Natural killer cell (primary cell): ENCODE data around the gene CBFA2T3. TPM values are rescaled to one million over a fixed set of nuclear protein-coding genes. Genes with fewer than 3 reads are reported as not detected.

Source experiments
- ATAC-seq, 3 donors: fragments of 150-1000 bp in 2 of 3; fragments of 200-7000 bp in 1 of 3; cut with Tn5 transposase; 1 replicate in 1 of 3; 2 replicates in 2 of 3; pipeline ENCODE4 v1.10.0; 2021; ENCODE audit warnings: mild to moderate bottlenecking in 2 of 3, moderate library complexity in 2 of 3
- DNase-seq, 2 donors: peaks; one replicate each; pipeline versions ENCODE4 v3.0.0 to v3.0.0-alpha.2; 2013 to 2021; ENCODE audit warnings: mixed read lengths in 1 of 2
- H3K27ac ChIP-seq: one replicate; pipeline ENCODE4 v1.5.1; 2013; ENCODE audit warnings: mild to moderate bottlenecking, low read length
- H3K27me3 ChIP-seq: one replicate; pipeline ENCODE4 v1.6.1; 2013; ENCODE audit warnings: low read length; ENCODE audit not compliant: control insufficient read depth, insufficient read depth
- H3K36me3 ChIP-seq: one replicate; pipeline ENCODE4 v1.6.1; 2013; ENCODE audit warnings: low read length; ENCODE audit not compliant: control insufficient read depth, insufficient read depth
- H3K4me1 ChIP-seq: one replicate; pipeline ENCODE4 v1.6.1; 2013; ENCODE audit warnings: low read length; ENCODE audit not compliant: control insufficient read depth, insufficient read depth
- H3K4me3 ChIP-seq: one replicate; pipeline ENCODE4 v1.5.1; 2013; ENCODE audit warnings: low read length
- H3K9me3 ChIP-seq: one replicate; pipeline ENCODE4 v1.6.1; 2013; ENCODE audit warnings: low read length; ENCODE audit not compliant: control insufficient read depth, insufficient read depth
- H3K27ac Mint-ChIP-seq, 2 donors: one replicate each; pipeline ENCODE4 v1.8.0; 2022; ENCODE audit warnings: mild to moderate bottlenecking in 2 of 2, mixed read lengths in 2 of 2, moderate library complexity in 1 of 2
- H3K27me3 Mint-ChIP-seq, 2 donors: one replicate each; pipeline ENCODE4 v1.8.0; 2022; ENCODE audit warnings: low read depth in 2 of 2, mixed read lengths in 2 of 2
- H3K36me3 Mint-ChIP-seq: one replicate; pipeline ENCODE4 v1.8.0; 2022; ENCODE audit warnings: mixed read lengths
- H3K4me1 Mint-ChIP-seq, 2 donors: one replicate each; pipeline ENCODE4 v1.8.0; 2022; ENCODE audit warnings: mixed read lengths in 2 of 2
- H3K4me3 Mint-ChIP-seq: one replicate; pipeline ENCODE4 v1.8.0; 2022; ENCODE audit warnings: mild to moderate bottlenecking, moderate library complexity, mixed read lengths
- H3K9me3 Mint-ChIP-seq, 2 donors: one replicate each; pipeline ENCODE4 v1.8.0; 2022; ENCODE audit warnings: mixed read lengths in 2 of 2
- WGBS: methylation state at CpG from one replicate; pipeline ENCODE4 v1.1.7; 2013; ENCODE audit warnings: missing lambda C conversion rate; ENCODE audit not compliant: insufficient coverage; 5-methylcytosine and 5-hydroxymethylcytosine counted together
- intact Hi-C: fragments of 100-400 bp; cut with micrococcal nuclease; formaldehyde crosslinking; loops from one replicate; pipeline ENCODE4 v1.14.2; 2022
- total RNA-seq, 4 donors: library from RNA; stranded (reverse); fragments of 120-200 nt in 1 of 4; gene quantifications; one replicate each; pipeline versions ENCODE4 v1.2.3 to v1.2.4, GENCODE V29; 2013 to 2022
- TF ChIP-seq, protein P1 (sequence below): fragments of 200-600 bp; IDR thresholded peaks from one replicate; pipeline ENCODE4 v1.8.0; 2022; ENCODE audit warnings: antibody characterized with exemption

CBFA2T3 gene
- total RNA-seq, 3 donors from 2014 or later (not counting 1 experiment from before 2014, with no cell fraction given): 2.5 to 7.8 (median 4.2) TPM

DNA sequence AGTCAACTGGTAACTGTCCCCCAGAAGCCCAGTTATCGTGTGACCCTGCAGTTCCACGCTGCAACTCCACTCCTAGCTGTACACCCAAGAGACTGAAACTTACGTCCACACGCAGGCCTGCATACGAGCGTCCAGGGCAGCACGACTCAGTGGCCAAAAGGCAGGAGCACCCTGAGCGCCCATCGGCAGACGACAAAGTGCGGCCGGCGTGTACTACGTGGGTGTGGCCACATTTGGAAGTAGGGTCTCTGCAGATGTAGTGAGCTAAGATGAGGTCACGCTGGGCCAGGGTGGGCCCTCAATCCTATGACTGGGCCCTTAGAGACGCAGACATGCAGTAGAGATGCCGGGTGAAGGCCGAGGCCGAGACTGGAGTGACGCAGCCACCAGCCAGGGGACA, 133.8 kb downstream of the CBFA2T3 start:
- Histone ChIP-seq H3K4me3 (no peak overlapping the region), H3K27me3 (no peaks in the 10 kb centered on the region), H3K4me1 (no peaks in the 10 kb centered on the region), H3K36me3 (peaks cover 16% of the 10 kb centered on the region), H3K27ac (no peak overlapping the region), H3K9me3 (no peaks in the 10 kb centered on the region)
- H3K36me3 Mint-ChIP-seq: no peaks in the 10 kb centered on the region
- H3K9me3 Mint-ChIP-seq: no peaks in the 10 kb centered on the region
- H3K27me3 Mint-ChIP-seq: no peaks in the 10 kb centered on the region
- no peaks in the 10 kb centered on the region for H3K4me1 Mint-ChIP-seq
- WGBS: 98% methylated on average over 20 of the region's 20 CpGs
- no peak overlapping the region for H3K4me3 Mint-ChIP-seq
- ATAC-seq (no peak), DNase-seq (no peak)
- H3K27ac Mint-ChIP-seq: no peak overlapping the region
- TF ChIP-seq, protein P1, sequence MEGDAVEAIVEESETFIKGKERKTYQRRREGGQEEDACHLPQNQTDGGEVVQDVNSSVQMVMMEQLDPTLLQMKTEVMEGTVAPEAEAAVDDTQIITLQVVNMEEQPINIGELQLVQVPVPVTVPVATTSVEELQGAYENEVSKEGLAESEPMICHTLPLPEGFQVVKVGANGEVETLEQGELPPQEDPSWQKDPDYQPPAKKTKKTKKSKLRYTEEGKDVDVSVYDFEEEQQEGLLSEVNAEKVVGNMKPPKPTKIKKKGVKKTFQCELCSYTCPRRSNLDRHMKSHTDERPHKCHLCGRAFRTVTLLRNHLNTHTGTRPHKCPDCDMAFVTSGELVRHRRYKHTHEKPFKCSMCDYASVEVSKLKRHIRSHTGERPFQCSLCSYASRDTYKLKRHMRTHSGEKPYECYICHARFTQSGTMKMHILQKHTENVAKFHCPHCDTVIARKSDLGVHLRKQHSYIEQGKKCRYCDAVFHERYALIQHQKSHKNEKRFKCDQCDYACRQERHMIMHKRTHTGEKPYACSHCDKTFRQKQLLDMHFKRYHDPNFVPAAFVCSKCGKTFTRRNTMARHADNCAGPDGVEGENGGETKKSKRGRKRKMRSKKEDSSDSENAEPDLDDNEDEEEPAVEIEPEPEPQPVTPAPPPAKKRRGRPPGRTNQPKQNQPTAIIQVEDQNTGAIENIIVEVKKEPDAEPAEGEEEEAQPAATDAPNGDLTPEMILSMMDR: no peak
- intact Hi-C loops: no loop called here

DNA sequence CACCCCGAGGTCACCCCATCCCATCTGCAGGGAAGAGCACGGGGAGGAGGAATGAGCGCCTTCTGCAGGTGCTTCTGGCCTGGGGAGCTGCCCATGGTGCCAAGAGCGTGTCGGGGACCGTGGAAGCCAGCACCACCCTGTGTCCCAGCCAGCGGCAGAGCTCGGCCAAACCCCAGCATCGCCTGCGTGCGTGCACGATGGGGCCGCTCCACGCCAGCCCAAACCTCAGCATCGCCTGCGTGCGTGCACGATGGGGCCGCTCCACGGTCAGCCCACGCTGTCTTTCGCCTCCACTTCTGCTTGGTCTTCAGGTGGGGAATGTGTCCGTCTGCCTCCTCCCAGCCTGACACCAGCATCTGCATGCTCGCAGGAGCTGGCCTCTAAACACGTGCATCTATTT, 134.2 kb downstream of the CBFA2T3 start:
- Mint-ChIP-seq H3K27ac (no peak overlapping the region), H3K36me3 (no peaks in the 10 kb centered on the region), H3K4me1 (no peaks in the 10 kb centered on the region), H3K9me3 (no peaks in the 10 kb centered on the region), H3K4me3 (no peak overlapping the region), H3K27me3 (no peaks in the 10 kb centered on the region)
- intact Hi-C loops: no loop called here
- no peaks in the 10 kb centered on the region for H3K9me3 ChIP-seq
- TF ChIP-seq, protein P1: no peak
- H3K36me3 ChIP-seq: peaks cover 16% of the 10 kb centered on the region
- DNase-seq: no peak
- H3K4me1 ChIP-seq: no peaks in the 10 kb centered on the region
- no peaks in the 10 kb centered on the region for H3K27me3 ChIP-seq
- no peak for ATAC-seq
- 94% methylated on average over 25 of the region's 25 CpGs for WGBS
- H3K4me3 ChIP-seq: no peak overlapping the region
- no peak overlapping the region for H3K27ac ChIP-seq

DNA sequence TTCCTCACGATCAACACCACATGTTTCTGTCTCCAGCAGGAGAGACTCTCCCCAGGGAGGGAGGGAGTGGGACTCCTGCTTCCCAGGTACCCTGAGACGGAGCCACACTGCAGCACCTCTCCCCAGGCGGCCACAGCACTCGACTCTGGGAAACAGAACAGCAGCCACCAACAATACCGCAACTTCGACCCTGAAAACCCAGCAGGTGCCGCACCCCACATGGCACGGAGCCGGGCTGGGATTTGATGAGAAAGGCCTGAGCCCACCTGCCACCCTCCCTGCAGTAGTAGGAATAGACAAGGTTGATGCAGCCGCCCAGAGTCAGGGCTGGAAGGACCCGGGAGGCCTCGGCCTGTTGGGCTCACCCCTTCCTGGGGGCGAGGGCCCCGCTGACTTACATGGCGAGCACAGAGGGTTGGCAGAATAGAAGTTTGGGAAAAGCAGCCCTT, 134.7 kb downstream of the CBFA2T3 start:
- no peaks in the 10 kb centered on the region for H3K9me3 ChIP-seq
- H3K4me3 ChIP-seq: no peak overlapping the region
- Mint-ChIP-seq H3K9me3 (no peaks in the 10 kb centered on the region), H3K36me3 (no peaks in the 10 kb centered on the region), H3K4me3 (no peak overlapping the region), H3K27ac (no peak overlapping the region), H3K27me3 (no peaks in the 10 kb centered on the region), H3K4me1 (no peaks in the 10 kb centered on the region)
- DNase-seq (no peak), ATAC-seq (no peak)
- intact Hi-C loops: no loop called here
- peaks cover 14% of the 10 kb centered on the region for H3K36me3 ChIP-seq
- 97% methylated on average over 15 of the region's 15 CpGs for WGBS
- no peak overlapping the region for H3K27ac ChIP-seq
- TF ChIP-seq, protein P1: no peak
- no peaks in the 10 kb centered on the region for H3K4me1 ChIP-seq
- H3K27me3 ChIP-seq: no peaks in the 10 kb centered on the region

DNA sequence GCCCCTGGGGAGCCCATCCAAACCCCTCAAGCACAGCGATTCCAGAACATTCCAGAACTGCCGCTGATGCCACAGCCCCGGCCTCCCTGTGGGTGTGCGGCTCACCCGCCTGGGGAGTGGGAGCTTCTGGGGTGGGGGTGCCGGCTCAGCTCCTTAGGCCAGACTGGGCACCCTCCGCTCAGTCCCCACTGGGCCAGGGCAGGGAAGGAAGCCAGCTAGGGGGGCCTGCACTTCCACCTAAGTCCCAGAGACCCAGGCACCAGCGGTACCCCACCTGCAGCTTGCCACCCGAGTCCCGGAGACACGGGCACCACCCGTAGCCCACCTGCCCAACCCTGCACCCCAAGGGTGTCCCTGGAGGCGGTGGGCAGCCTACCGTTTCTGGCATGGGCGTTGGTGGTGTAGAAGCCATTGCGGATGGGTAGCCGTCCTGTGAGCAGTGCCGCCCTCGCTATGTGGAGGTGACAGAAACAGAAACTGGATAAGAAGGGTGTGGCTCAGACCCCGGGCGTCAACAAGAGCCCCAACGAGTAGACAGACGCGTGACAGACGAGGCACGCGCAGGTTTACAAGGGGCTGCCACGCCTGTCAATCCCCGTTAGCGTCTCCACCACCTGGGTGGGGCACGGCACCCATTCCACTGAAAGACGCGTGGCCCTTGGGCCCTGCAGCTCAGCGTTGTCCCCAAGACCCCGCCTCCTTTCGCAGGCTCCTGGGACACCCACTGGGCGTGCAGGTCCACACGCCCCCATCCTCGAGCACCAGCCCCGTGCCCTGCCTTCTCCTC, 135.3 kb downstream of the CBFA2T3 start:
- no peak overlapping the region for H3K4me3 ChIP-seq
- peaks cover 14% of the 10 kb centered on the region for H3K36me3 ChIP-seq
- no peak overlapping the region for H3K27ac ChIP-seq
- TF ChIP-seq, protein P1: no peak
- 92% methylated on average over 40 of the region's 40 CpGs for WGBS
- Mint-ChIP-seq H3K4me1 (no peaks in the 10 kb centered on the region), H3K36me3 (no peaks in the 10 kb centered on the region), H3K4me3 (no peak overlapping the region), H3K9me3 (no peaks in the 10 kb centered on the region), H3K27me3 (no peaks in the 10 kb centered on the region), H3K27ac (no peak overlapping the region)
- no peaks in the 10 kb centered on the region for H3K4me1 ChIP-seq
- intact Hi-C loops: no loop called here
- DNase-seq: no peak
- no peaks in the 10 kb centered on the region for H3K27me3 ChIP-seq
- H3K9me3 ChIP-seq: no peaks in the 10 kb centered on the region
- ATAC-seq: no peak
